Measurements from ENCODE around the gene MAP2K4. TPM values are rescaled to one million over a fixed set of nuclear protein-coding genes. Genes with fewer than 3 reads are reported as not detected.

Gene MAP2K4
- polyA plus RNA-seq, 2 of the 4 experiments (the other 2 are of a cell fraction): 28.9 to 47.7 TPM

- Histone ChIP-seq H3K4me2 (no peak overlapping the region), H3K4me1 (peaks cover 6% of the 10 kb centered on the region), H3K27ac (no peak overlapping the region), H3K4me3 (no peak overlapping the region), H3K9me3 (no peaks in the 10 kb centered on the region)
- no peak for ATAC-seq
- ChIA-PET POLR2A (no interaction called here), CTCF (interaction anchor here (0.6 to 1.0 kb wide), 2 partner anchors 23 to 27 kb away, joined by 3 read pairs; no protein-coding TSS in a partner anchor)
- TF ChIP-seq RFX5 (IDR thresholded peaks at IDR 0.05): no peak
- TF ChIP-seq NFE2L2 (conservative IDR thresholded peaks at IDR 0.05; ENCODE audit: low read length): no peak
- TF ChIP-seq HOXA7 (CRISPR knock-in tag; IDR thresholded peaks at IDR 0.05): no peak
- TF ChIP-seq RAD21 (conservative IDR thresholded peaks at IDR 0.05 in 1 of 2, IDR thresholded peaks at IDR 0.05 in 1 of 2): no peak
- TF ChIP-seq TP53 (CRISPR knock-in tag; IDR thresholded peaks at IDR 0.05): no peak
- no peak for TF ChIP-seq RCOR1 (IDR thresholded peaks at IDR 0.05; ENCODE audit: low read depth, low read length)
- no peak for TF ChIP-seq PBX3 (IDR thresholded peaks at IDR 0.05)
- no peak for TF ChIP-seq ZC3H11A (IDR thresholded peaks at IDR 0.05)
- TF ChIP-seq MYC (IDR thresholded peaks at IDR 0.05; ENCODE audit: borderline replicate concordance, low read length): no peak
- no peak for TF ChIP-seq HEYL (CRISPR knock-in tag; IDR thresholded peaks at IDR 0.05)
- no peak for TF ChIP-seq RARB (CRISPR knock-in tag; IDR thresholded peaks at IDR 0.05)
- TF ChIP-seq SREBF2 (IDR thresholded peaks at IDR 0.05): no peak
- no peak for TF ChIP-seq KDM5A (IDR thresholded peaks at IDR 0.05)
- 92% methylated on average over 8 of the region's 8 CpGs for WGBS (ENCODE audit: missing lambda C conversion rate)
- FAIRE-seq: no peak
- DNase-seq (ENCODE audit: low read depth in 1 of 2, low spot score in 1 of 2): no peak
These were observed 61.0 kb downstream of the MAP2K4 start for GRCh38 chr17:12081720-12082119.

GRCh38 chr17:12085076-12085949 lies 64.6 kb downstream of the MAP2K4 start:
- Histone ChIP-seq H3K4me3 (no peak overlapping the region), H3K4me1 (peaks cover 13% of the 10 kb centered on the region), H3K27ac (no peak overlapping the region), H3K9me3 (no peaks in the 10 kb centered on the region), H3K4me2 (no peak overlapping the region)
- CTCF ChIA-PET: interaction anchor here (1.3 to 2.3 kb wide), 2 partner anchors 11 to 14 kb away, joined by 5 read pairs; no protein-coding TSS in a partner anchor
- 89% methylated on average over 4 of the region's 4 CpGs for WGBS (ENCODE audit: missing lambda C conversion rate)
- no peak for TF ChIP-seq PHF8 (IDR thresholded peaks at IDR 0.05; ENCODE audit: borderline replicate concordance, low read depth)
- TF ChIP-seq PBX3 (IDR thresholded peaks at IDR 0.05): no peak
- no peak for TF ChIP-seq FOSB (CRISPR knock-in tag; IDR thresholded peaks at IDR 0.05)
- no peak for TF ChIP-seq CTCF (IDR thresholded peaks at IDR 0.05)
- TF ChIP-seq CBX8 (IDR thresholded peaks at IDR 0.05): no peak
- no peak for TF ChIP-seq SREBF2 (IDR thresholded peaks at IDR 0.05)
- TF ChIP-seq JUN (IDR thresholded peaks at IDR 0.05): no peak
- no peak for TF ChIP-seq SMC3 (IDR thresholded peaks at IDR 0.05)
- no peak for TF ChIP-seq EHMT2 (IDR thresholded peaks at IDR 0.05; ENCODE audit: low read depth)
- no peak for TF ChIP-seq RCOR1 (IDR thresholded peaks at IDR 0.05; ENCODE audit: low read depth, low read length)
- TF ChIP-seq HOXA7 (CRISPR knock-in tag; IDR thresholded peaks at IDR 0.05): no peak
- no peak for TF ChIP-seq RFX5 (IDR thresholded peaks at IDR 0.05)
- TF ChIP-seq MAZ (IDR thresholded peaks at IDR 0.05; ENCODE audit: borderline replicate concordance, low read depth, low read length): no peak
- TF ChIP-seq ZC3H11A (IDR thresholded peaks at IDR 0.05): no peak
- no peak for TF ChIP-seq TFCP2L1 (CRISPR knock-in tag; IDR thresholded peaks at IDR 0.05)
- TF ChIP-seq ESRRA (IDR thresholded peaks at IDR 0.05; ENCODE audit: borderline replicate concordance, low read length): no peak
- TF ChIP-seq REST (IDR thresholded peaks at IDR 0.05): no peak
- no peak for TF ChIP-seq ELK1 (IDR thresholded peaks at IDR 0.05; ENCODE audit: low read depth, low read length)
- no peak for TF ChIP-seq JUNB (IDR thresholded peaks at IDR 0.05)
- no peak for TF ChIP-seq KDM1A (IDR thresholded peaks at IDR 0.05; ENCODE audit: low read depth)
- DNase-seq (ENCODE audit: low read depth in 1 of 2, low spot score in 1 of 2) (peak in 1 of 2 experiments; percentile 8), ATAC-seq (peak in 1 of 2 experiments; percentile 58; a peak in 3 of 6 replicates), FAIRE-seq (no peak)
- POLR2A ChIA-PET: no interaction called here

Data from A549 (cell line).